Spleen (tissue), 7 donors: ENCODE measurements around the gene CGNL1.

Experiments
- CTCF ChIP-seq, 11 experiments: fragments of 200-600 bp in 7 of 11; fragments of 450-650 bp in 4 of 11; sonication (generic) in 4 of 11; IDR thresholded peaks in 8 of 11; conservative IDR thresholded peaks in 3 of 11; 1 replicate in 7 of 11; 2 replicates in 4 of 11; pipeline versions ENCODE4 v1.4.0 to v1.8.0; 2016 to 2021; ENCODE audit warnings: antibody characterized with exemption in 11 of 11, inconsistent platforms in 4 of 11, mild to moderate bottlenecking in 1 of 11
- POLR2AphosphoS5 ChIP-seq, 3 donors: sonication (generic); formaldehyde crosslinking; IDR thresholded peaks; one replicate each; pipeline ENCODE4 v1.5.1; 2017; ENCODE audit warnings: antibody characterized with exemption in 3 of 3
- donor health status: DM: no; HTN: no; CAD: no; lungs with moderate emphysema.
- donor health status: DM: no; HTN: no; CAD: no.
- donor health status: DM: no; HTN: no; CAD: no.

- no peak for TF ChIP-seq CTCF (IDR thresholded peaks at IDR 0.05 in 8 of 11, conservative IDR thresholded peaks at IDR 0.05 in 3 of 11)
- TF ChIP-seq POLR2AphosphoS5 (IDR thresholded peaks at IDR 0.05): no peak
Measured at GRCh38 chr15:57510647-57511046, 134.3 kb downstream of the CGNL1 start.
